IPS DF 4.7 (cell line): Measurements from ENCODE around the gene POR.

Experiments used
- DNase-seq: peaks from one replicate; pipeline ENCODE4 v3.0.0-alpha.2; 2013; ENCODE audit warnings: low spot score; ENCODE audit errors: extremely low read depth

The POR gene

DNA sequence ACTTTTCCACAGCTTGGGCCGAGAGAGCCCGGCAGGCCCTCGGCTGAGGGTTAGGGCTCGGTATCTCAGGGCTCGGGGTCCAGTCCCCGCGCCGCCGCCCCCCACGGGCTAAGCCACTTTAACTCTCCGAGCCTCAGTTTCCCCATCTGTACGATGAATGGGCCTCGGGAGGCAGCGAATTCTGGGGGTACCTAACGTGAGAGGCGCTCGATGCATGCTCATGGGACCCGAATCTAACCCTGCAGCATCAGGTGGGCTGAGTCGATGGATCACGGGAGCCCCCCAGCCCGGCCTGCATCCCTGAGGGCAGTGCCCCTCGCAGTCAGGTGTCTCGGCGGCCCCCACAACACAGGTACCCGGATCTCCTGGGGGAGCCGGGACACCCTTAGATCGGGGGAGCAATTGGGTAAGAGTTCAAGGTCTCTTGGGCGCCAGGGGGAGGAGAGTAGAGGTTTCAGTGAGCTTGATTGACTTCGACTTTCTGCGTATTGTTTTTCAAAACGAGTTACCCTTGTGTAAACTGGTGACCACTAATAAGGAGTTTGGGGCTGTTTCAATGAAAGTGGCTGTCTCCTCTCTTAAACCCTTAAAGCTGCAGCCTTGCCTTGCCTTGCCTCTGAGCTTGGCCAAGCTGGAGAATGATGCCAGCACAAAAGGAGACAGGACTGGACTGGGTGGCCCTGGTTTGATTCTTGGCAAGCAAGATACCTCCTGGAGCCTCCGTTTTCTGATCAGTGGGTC, 631 bp downstream of the POR start:
- DNase-seq: no peak

DNA sequence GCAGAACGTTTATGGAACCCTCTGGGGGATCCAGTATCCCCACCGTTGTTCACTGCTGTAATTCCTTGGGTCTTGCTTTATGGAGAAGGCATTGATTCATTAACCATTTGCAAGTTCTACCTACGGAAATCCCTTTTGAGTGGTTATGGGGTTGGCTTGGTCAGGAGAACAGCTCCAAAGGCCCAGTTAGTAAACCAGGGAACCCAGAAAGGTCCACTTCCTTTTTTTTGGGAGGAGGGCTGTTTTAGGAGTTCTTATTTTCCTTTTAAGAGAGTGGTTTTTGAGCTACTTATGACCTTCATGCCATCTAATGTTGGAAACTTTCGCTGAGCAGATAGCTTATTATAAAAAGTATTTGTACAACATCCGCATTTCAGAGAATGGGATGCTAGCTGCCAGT, 1.3 kb downstream of the POR start:
- DNase-seq: no peak

DNA sequence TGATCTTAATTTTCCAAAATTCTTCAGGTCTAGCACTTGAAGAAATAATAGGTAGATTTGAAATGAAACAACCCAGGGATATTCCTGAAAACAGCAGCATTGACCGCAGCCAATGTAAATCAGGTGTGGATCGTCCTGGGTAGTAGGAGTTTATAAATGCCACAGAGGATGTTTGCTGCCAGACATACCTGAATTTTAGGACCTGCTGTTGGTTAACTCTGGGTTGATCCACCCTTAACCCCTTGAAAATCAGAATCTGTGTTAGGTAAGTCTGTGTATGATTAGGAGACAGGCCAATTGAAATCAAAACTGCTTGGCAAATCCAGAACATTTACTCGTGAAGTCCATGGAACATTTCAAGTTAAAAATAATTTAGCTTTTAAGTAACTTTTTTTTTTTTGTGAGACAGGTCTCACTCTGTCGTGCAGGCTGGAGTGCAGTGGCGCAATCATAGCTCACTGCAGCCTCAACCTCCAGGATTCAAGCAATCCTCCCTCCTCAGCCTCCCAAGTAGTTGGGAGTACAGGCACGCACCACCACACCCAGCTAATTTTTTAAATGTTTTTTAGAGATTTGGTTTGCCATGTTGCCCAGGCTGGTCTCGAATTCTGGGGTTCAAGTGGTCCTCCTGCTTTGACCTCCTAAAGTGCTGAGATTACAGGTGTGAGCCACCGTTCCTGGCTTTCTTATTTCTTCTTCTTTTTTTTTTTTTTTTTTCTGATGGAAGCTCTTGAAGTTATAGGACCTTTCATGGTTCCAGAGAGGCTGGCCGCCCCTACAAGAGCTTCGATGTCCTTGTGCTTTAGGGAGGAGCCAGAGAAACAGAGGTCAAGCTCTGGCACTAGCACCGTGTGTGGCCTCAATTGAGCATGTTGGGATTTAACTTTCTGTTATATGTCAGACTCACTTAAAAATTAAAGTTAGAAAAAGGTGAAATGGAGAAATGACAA, 2.0 kb downstream of the POR start:
- DNase-seq: no peak

DNA sequence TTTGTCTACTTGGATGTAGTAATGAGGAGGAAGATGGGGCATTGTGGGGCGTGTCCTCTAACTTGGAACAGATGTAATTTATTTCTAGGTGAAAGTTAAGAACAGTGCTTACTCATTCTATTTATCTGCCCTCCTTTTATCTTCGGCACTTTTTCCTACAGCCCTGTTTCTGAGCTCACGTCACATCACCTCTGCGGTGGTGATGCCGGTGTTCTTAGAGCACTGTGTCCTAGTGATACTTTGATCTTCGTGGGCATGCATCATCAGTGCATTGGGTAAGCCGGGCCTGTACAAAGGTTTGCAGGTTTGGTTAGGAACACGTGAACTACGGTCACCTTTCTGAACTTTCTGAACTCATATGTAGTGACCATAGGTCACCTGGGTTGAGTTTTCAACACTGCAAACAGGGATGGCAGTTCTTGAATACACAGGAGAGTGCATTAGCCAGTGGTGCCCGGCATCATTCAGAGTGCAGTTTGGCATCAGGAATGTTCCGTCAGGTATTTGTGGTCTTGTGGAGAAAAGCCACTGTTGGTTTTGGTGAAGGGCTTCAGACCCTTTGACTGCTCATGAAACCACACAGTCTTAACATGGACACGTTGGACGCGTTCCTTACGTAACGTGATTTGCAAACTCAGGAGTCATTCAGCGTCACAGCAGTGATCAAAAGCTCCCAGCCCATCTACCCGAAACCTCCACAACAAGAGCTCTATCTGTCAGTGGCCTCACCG, 5.6 kb downstream of the POR start:
- no peak for DNase-seq

DNA sequence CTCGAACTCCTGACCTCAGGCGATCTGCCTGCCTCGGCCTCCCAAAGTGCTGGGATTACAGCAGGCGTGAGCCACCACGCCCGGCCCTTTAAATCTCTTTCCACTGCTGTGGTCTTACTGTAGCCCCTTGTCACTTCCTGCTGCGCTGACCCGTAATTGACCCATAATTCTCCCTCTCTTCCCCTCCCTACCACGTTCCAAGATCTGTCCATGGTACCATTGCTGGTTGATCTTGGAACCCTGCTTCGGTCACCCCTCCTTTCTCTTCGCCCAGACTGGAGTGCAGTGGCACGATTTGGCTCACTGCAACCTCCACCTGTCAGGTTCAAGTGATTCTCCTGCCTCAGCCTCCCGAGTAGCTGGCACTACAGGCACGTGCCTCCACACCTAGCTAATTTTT, 6.5 kb downstream of the POR start:
- no peak for DNase-seq

DNA sequence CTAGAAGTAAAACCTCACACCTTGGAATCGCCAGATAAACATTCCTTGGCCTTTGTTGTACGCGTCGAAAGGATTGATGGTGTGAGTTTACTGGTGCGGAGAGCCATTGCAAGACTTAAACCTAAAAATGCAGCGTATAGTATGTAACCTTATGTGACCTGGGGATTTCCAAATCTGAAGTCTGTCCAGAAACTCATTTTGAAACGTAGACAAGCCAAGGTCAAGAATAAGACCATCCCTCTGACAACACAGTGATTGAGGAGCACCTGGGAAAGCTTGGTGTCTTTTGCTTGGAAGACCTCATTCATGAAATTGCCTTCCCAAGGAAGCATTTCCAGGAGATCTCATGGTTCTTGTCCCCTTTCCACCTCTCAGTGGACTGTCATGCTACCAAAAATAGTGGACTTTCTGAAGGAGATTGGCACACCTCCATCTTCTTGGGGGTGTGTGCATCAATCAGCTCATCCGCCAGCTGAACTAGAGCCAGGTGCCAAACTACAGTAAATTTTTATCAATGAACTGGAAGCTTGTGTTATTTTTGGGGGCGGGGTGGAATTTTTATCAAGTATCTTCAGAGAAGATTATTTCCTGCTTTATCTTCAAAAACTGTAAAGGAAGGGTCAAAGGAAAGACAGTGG, 8.1 kb downstream of the POR start:
- no peak for DNase-seq

DNA sequence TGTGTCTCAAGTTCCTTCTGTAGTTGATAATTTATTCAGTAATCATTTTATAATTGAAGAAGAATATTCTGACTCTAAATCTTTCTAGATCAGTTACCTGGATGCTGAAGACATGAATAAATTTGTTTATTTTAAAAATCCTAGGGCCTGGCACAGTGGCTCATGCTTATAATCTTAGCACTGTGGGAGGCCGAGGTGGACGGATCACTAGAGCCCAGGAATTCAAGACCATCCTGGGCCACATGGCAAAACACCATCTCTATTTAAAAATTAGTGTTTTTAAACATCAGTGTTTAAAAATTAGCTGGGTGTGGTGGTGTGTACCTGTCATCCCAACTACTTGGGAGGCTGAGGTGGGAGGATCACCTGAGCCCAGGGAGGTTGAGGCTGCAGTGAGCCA, 9.3 kb downstream of the POR start:
- no peak for DNase-seq

DNA sequence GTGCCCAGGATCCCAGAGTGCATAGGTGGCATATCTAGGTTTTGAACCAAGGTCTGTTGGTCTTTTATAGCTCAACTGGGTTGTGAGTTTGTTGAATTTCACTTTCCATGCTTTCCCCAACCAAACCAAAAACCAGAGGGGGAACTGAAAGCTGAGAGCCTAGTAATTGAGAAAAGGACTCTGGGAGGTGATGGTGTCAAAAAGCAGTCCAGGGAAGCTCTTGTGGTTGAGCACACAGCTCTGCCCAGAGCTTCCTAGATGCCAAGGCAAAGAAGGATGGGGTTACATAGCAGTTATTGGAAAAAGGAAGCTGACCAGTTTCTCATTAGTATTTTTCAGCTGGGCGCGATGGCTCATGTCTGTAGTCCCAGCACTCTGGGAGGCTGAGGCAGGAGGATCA, 9.9 kb downstream of the POR start:
- DNase-seq: no peak

DNA sequence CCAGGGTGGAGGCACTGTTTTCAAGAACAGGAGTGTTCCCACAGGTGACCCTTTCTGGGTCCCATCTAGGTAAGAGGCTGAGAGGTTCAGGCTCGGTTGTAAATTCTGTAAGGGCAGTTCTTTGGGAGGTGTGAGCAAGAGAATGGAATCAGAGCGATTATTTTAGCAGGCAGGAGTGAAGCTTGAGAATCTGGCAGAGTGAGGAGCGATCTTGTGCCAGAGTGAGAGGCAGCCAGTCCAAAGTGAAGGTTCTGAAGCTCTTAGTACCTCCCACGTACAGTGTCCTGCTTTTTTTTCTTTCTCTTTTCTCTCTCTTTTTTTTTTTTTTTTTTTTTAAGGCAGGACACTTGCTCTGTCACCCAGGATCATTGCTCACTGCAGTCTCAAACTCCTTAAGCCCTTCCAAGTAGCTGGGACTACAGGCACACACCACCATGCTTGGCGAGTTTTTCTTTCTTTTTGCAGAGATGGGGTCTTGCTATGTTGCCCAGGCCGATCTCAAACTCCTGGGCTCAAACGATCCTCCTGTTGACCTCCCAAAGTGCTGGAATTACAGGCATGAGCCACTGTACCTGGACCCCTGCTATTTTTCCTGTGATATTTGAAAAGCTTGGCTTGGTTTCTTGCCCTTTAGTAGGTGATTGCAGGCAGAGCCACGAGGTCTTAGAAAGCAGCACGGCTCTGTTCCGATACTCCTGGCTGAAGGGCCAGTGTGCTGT, 10.9 kb downstream of the POR start:
- DNase-seq: no peak

DNA sequence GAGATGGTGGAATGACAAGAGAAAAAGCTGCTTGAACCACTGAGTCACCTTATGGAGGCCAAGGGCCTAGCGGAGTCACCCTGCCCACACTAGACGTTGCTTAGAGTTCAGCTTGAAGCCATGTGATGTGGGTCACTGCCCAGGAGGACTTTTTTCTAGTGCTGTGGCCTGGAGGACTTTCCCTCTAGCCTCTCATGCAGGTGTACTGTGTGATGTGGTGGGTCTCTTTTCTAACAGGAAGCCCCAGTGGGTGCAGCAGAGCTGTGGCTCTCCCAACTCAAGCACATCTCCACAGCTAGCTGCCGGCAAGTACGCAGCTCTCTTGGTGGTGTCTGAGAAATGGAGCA, 13.6 kb downstream of the POR start:
- DNase-seq: no peak

DNA sequence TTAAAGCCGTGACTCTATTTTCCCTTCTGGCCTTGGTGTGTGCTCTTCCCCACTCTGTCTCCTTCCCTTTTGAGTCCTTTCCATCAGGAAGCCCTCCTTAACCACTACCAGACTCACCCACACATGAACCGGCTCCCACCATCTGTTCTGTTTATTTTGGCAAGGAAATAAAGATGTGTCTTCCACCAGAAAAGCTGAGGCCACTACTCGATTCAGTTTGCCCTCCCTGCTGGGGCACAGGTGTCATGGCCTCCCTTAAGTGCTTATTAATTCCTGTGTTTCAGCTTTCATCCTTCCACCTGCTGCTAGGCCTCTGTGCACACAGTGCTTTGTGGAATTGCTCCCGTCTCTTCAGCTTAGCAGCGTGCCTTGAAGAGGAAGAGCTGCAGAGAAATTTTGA, 16.7 kb downstream of the POR start:
- DNase-seq: no peak

DNA sequence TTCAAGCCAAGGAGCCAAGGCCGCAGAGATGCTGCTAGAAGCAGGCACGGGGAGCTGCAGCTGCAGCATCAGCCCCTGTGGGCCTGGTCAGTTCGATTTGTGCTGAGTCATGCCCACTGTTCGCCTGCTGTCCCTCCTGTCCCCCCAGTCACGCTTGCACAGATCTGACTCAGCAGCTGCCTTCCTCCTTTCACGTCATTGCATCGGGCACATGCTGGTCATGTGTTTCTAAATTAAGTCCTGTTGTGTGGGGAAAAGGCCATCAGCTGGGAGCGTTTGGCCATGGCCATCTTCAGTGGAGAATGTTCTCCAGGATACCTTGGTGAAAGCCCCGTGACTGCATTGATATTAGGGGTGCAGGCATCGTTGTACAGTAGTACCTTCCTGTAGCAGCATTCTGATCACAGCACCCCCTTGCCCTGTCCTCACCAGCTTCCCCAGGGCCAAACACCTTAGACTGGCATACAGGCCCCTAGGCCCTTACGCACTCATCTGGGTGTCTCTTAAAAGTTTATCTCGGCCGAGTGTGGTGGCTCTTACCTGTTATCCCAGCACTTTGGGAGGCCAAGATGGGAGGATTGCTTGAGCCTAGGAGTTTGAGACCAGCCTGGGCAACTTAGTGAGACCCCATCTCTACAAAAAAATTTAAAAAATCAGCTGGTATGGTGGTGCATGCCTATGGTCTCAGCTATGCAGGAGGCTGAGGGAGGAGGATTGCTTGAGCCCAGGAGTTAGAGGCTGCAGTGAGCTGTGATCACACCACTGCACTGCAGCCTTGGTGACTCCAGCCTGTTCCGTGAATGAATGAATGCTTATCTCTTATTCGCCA, 23.2 kb downstream of the POR start:
- no peak for DNase-seq

DNA sequence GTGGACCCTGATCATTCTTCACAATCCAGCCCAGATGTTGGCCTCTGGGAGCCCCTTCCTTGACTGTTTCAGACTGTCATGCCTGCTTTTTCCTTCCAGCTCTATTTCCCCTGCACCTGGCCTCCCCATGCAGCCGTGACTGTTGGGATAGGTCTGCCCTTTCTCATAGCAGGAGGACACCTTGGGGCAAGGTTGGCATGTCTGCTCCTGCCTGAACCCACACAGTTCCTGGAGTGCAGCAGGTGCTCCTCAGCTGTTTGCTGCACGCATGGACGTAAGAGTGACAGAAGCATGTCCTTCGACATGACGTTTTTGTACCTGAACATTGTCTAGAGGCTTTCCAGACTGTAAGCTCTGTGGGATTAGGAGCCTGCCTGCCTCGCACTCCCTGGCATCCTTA, 24.0 kb downstream of the POR start:
- no peak for DNase-seq

DNA sequence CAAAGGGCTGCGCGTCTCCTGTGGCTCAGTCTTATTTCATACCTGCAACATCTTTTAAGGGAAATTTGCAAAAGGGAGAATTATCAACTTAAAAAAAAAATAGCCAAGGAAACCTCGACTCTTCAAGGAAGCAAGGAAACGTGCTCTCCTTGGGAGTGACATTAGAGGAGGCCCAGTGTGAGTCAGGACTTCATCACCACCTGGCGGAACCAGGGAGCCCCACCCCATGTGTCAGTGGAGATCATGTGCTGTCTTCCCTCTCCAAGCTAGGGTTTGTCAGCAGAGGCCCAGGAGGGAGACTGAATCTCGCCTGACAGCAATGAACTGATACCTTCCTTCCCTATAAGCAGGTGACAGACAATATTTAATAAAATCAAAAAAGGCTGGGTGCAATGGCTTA, 28.9 kb downstream of the POR start:
- DNase-seq: no peak

DNA sequence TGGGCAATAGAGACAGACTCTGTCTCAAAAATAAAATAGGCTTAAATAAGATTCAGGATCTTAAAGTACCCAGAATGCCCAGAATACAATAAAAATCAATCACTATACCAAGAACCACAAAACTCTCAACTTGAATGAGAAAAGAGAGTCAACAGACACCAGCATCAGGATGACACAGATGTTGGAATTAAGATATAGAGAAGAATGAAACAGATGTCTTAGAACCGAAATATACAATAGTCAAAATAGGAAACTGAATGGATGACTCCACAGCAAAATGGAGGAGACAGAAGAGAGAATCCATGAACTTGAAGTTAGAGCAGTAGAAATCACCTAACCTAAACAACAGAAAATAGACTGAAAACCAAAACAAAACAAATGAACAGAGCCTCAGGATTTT, 29.6 kb downstream of the POR start:
- DNase-seq: no peak

DNA sequence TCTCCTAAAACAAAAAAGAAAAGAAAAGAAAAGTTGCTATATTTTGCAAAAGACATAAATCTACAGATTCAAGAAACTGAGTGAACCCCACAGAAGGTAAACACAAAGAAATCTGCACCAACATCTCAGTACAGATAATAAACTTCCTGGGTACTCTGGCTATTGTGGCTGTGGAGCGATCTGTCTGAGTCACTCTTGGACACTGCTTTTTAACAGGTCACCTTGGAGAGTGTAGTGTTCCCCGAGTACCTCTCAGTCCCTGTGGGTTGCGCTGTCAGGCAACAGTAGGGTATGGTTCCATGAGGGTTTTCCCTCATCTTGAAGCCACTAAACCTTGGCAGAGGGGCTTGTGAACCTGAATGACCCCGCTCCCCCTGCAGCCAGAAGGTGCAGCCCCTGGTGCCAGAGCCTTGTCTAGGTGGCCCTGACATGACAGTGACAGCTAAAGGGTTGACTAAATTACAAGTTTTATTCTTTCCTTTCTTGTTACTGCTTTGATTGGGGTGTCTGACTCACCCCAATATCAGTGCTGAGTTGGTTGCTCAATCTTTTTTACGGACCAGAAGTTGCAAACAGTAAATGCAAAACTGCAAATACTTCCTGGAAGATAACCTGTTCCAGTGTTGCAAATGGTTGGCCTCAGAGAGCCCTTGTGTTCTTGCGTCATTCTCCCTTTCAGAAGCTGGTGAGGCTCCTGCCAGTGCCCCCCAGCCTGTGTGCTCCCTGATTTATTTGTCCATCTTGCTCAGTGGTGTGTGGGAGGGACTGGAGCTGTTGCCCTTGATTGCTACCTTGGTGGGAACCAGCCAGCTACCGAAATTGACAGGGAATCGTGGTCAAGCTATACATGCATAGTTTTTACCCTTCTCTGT, 30.6 kb downstream of the POR start:
- DNase-seq: no peak

DNA sequence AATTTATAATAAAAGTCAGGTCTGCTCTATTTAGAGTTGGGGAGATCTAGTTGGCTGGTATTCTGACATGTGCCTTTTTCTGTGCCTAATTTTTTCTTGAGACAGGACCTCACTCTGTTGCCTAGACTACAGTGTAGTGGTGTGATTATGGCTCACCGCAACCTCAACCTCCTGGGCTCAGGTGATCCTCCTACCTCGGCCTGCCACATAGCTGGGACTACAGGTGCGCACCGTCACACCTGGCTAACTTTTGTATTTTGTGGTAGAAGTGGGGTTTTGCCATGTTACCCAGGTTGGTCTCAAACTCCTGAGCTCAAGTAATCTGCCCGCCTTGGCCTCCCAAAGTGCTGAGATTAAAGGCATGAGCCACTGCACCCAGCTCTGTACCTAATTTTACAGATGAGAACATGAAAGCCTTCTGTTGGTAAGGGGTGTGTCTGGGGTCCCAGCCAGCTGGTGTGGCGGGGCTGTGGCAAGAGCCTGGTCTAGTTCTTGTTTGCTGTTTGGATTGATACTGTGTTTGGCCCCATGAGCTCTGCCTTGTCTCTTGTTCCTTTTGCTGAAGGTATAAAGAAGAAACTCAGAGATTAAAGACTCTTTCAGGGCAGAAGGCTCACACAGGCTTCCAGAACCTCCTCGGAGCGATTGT, 31.4 kb downstream of the POR start:
- no peak for DNase-seq

DNA sequence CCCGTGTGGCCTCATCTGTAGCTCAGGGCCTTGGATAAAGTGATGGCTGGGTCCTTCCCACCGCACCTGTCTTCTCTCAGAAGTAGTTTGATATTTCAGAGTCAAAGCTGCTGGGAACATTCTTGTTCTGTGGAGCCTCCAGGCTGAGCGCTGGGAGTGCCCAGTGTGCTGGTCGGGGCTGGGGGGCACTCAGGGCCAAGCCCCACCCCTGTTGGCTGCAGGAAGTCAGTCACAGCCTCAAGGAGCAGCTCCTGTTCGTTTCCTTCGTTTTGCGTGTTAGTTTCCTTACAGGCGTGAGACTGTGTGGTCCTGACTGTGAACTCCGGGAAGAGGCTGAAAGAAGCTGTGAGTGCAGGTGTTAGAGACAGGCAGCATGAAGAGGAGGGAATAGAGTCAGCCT, 33.2 kb downstream of the POR start:
- no peak for DNase-seq
